Duodenal mucosa (tissue), 2 donors: ENCODE results near the gene ABCG8.

Source experiments
- H3K27ac ChIP-seq: one replicate; pipeline ENCODE4 v1.7.0; 2013; ENCODE audit warnings: low read depth, low read length
- H3K27me3 ChIP-seq, 2 donors: one replicate each; pipeline ENCODE4 v1.7.0; 2013; ENCODE audit warnings: low read length in 2 of 2, control low read depth in 1 of 2; ENCODE audit not compliant: insufficient read depth in 2 of 2, control insufficient read depth in 1 of 2
- H3K36me3 ChIP-seq, 2 donors: one replicate each; pipeline ENCODE4 v1.7.0; 2013; ENCODE audit warnings: low read length in 2 of 2, control low read depth in 1 of 2; ENCODE audit not compliant: insufficient read depth in 2 of 2, control insufficient read depth in 1 of 2
- H3K4me1 ChIP-seq, 2 donors: one replicate each; pipeline ENCODE4 v1.7.0; 2013; ENCODE audit warnings: low read length in 2 of 2, control low read depth in 1 of 2; ENCODE audit not compliant: insufficient read depth in 2 of 2, control insufficient read depth in 1 of 2
- H3K4me3 ChIP-seq, 2 donors: one replicate each; pipeline ENCODE4 v1.7.0; 2013; ENCODE audit warnings: low read length in 2 of 2, low read depth in 1 of 2
- H3K9ac ChIP-seq, 2 donors: one replicate each; pipeline ENCODE4 v1.7.0; 2013; ENCODE audit warnings: low read length in 2 of 2, low read depth in 1 of 2
- H3K9me3 ChIP-seq, 2 donors: one replicate each; pipeline ENCODE4 v1.7.0; 2013; ENCODE audit warnings: low read length in 2 of 2, control low read depth in 1 of 2; ENCODE audit not compliant: control insufficient read depth in 1 of 2

The ABCG8 gene

DNA sequence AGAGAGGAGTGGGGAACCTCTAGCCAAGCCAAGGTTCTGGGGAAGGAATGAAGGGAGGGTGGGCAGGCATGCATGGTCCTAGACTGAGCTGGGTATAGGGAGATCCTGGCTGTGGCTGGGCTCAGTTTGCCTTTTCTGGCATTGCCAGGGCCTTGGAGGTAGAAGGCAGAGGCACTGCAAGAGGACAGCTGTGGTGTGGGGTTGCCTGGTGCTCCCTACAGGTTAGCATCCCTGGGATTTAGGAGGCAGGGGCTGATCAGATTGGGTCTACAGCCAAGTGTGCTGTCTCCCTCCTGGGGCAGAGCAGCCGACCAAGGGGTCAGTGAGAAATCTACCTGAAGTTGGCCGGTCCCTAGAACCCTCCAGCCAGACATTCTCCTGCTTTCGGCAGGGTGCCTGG, 15.9 kb downstream of the ABCG8 start:
- Histone ChIP-seq H3K36me3 (peaks cover 0 to 9% of the 10 kb centered on the region in 2 donors), H3K9ac (no peak overlapping the region), H3K9me3 (no peaks in the 10 kb centered on the region), H3K27ac (no peak overlapping the region), H3K27me3 (no peaks in the 10 kb centered on the region), H3K4me3 (no peak overlapping the region), H3K4me1 (peaks cover 0 to 12% of the 10 kb centered on the region in 2 donors)

- no peaks in the 10 kb centered on the region for H3K27me3 ChIP-seq
Measured at GRCh38 chr2:43855292-43855691, 16.5 kb downstream of the ABCG8 start.

GRCh38 chr2:43872151-43872550, 33.4 kb downstream of the ABCG8 start:
- Histone ChIP-seq H3K27me3 (no peaks in the 10 kb centered on the region), H3K36me3 (peaks cover 0 to 19% of the 10 kb centered on the region in 2 donors), H3K27ac (no peak overlapping the region), H3K4me1 (no peaks in the 10 kb centered on the region), H3K9me3 (no peaks in the 10 kb centered on the region), H3K9ac (no peak overlapping the region), H3K4me3 (no peak overlapping the region)

More at GRCh38 chr2:43855292-43855691, 16.5 kb downstream of the ABCG8 start:
- Histone ChIP-seq H3K9ac (no peak overlapping the region), H3K4me1 (peaks cover 0 to 12% of the 10 kb centered on the region in 2 donors), H3K4me3 (no peak overlapping the region), H3K27ac (no peak overlapping the region), H3K9me3 (no peaks in the 10 kb centered on the region), H3K36me3 (peaks cover 0 to 9% of the 10 kb centered on the region in 2 donors)

DNA sequence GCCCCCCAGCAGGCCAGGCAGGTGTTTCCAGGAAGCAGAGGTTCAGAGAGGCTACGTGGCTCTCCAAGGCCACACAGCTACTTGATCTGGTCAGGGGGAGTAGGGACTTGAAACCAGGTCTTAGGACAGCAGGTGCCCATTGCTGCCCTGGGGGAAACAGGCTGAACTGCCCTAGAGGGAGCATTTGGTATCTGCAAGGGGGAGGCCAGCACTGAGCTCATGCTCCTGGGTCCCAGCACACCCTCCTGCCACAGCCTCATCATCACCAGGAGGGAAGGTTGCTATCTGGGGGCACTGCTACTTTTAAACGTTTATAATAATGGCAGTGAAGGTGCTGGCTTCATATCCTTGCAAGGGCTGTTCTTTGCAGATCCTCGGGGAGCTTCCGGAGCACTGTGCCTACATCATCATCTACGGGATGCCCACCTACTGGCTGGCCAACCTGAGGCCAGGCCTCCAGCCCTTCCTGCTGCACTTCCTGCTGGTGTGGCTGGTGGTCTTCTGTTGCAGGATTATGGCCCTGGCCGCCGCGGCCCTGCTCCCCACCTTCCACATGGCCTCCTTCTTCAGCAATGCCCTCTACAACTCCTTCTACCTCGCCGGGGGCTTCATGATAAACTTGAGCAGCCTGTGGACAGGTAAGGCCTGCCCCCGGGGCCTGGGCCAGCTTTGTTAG, 36.1 kb downstream of the ABCG8 start:
- Histone ChIP-seq H3K9ac (no peak overlapping the region), H3K27ac (no peak overlapping the region), H3K4me1 (no peaks in the 10 kb centered on the region), H3K36me3 (peaks cover 0 to 19% of the 10 kb centered on the region in 2 donors), H3K4me3 (no peak overlapping the region), H3K27me3 (no peaks in the 10 kb centered on the region), H3K9me3 (no peaks in the 10 kb centered on the region)

DNA sequence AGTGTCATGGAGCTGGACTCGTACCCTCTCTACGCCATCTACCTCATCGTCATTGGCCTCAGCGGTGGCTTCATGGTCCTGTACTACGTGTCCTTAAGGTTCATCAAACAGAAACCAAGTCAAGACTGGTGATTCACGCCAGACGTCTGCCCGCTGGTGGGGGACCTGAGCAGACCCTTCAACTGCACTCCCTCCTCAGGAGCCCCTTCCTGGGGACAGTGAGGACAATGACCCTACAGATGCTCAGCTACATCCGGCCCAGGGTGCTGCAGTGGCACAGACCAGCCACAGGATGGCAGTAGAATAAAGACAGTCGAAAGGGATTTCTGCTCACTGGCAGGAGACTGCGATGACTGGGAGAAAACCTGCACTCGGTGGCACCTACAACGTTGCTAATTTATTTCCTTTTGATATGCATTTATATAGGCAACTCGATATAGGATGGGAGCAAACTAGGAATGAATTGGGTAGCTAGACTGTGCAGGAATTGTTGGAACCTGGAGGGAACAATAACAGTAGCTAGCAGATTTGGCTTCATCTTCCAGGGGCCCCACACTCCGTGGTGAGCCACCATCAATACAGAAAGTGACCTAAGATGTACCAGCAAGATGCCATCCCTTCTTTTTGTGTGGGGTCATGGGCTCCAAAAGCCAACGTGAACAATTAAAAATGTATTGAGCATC, 39.2 kb downstream of the ABCG8 start:
- Histone ChIP-seq H3K27ac (no peak overlapping the region), H3K4me3 (no peak overlapping the region), H3K9ac (no peak overlapping the region), H3K27me3 (no peaks in the 10 kb centered on the region), H3K4me1 (peaks cover 0 to 8% of the 10 kb centered on the region in 2 donors), H3K36me3 (peaks cover 0 to 20% of the 10 kb centered on the region in 2 donors), H3K9me3 (no peaks in the 10 kb centered on the region)

- Histone ChIP-seq H3K36me3 (peaks cover 0 to 20% of the 10 kb centered on the region in 2 donors), H3K9me3 (no peaks in the 10 kb centered on the region), H3K27me3 (no peaks in the 10 kb centered on the region), H3K9ac (no peak overlapping the region), H3K4me3 (no peak overlapping the region), H3K27ac (no peak overlapping the region), H3K4me1 (peaks cover 0 to 8% of the 10 kb centered on the region in 2 donors)
Measured at GRCh38 chr2:43879261-43879660, 40.5 kb downstream of the ABCG8 start.

- H3K4me3 ChIP-seq = no peak overlapping the region
- no peaks in the 10 kb centered on the region for H3K9me3 ChIP-seq
- peaks cover 0 to 8% of the 10 kb centered on the region in 2 donors for H3K4me1 ChIP-seq
- H3K27ac ChIP-seq = no peak overlapping the region
- peaks cover 0 to 17% of the 10 kb centered on the region in 2 donors for H3K36me3 ChIP-seq
- H3K9ac ChIP-seq = no peak overlapping the region
- no peaks in the 10 kb centered on the region for H3K27me3 ChIP-seq
Measured at GRCh38 chr2:43880471-43880870, 41.7 kb downstream of the ABCG8 start.

- Histone ChIP-seq H3K27ac (no peak overlapping the region), H3K9me3 (no peaks in the 10 kb centered on the region), H3K4me1 (peaks cover 0 to 8% of the 10 kb centered on the region in 2 donors), H3K36me3 (peaks cover 0 to 15% of the 10 kb centered on the region in 2 donors), H3K27me3 (no peaks in the 10 kb centered on the region), H3K4me3 (no peak overlapping the region), H3K9ac (no peak overlapping the region)
Measured at GRCh38 chr2:43880952-43881351, 42.2 kb downstream of the ABCG8 start.

DNA sequence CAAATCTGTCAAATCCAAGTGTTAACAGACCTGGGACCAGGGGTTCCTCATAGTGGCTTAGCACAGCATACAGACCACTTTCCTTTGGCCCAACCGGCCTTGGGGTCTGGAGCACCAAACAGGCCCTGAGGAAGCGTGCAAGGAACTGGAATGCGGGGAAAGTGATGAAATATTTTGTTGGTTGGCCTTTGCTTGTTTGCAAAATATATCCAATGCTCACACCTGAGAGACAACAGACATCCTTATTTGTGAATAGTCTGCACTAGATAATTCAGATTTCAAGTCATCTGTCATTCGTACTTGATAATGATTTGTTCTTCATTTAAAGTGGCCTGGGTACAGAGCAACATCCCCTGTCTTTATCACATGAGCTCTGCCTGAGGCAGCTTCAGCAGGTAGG, 43.5 kb downstream of the ABCG8 start:
- H3K27ac ChIP-seq = no peak overlapping the region
- no peak overlapping the region for H3K9ac ChIP-seq
- no peaks in the 10 kb centered on the region for H3K9me3 ChIP-seq
- H3K4me3 ChIP-seq = no peak overlapping the region
- no peaks in the 10 kb centered on the region for H3K27me3 ChIP-seq
- H3K36me3 ChIP-seq = peaks cover 6 to 18% of the 10 kb centered on the region in 2 donors
- H3K4me1 ChIP-seq = peaks cover 0 to 8% of the 10 kb centered on the region in 2 donors

- Histone ChIP-seq H3K36me3 (peaks cover 15 to 36% of the 10 kb centered on the region in 2 donors), H3K4me1 (peaks cover 0 to 8% of the 10 kb centered on the region in 2 donors), H3K9ac (no peak overlapping the region), H3K27ac (no peak overlapping the region), H3K4me3 (no peak overlapping the region), H3K27me3 (no peaks in the 10 kb centered on the region), H3K9me3 (no peaks in the 10 kb centered on the region)
Measured at GRCh38 chr2:43884689-43885088, 45.9 kb downstream of the ABCG8 start.
